ENCODE results near the gene CACNA1C.

CACNA1C gene

GRCh38 chr12:2145433-2145998 is 92.7 kb downstream of the CACNA1C start:
- no peak overlapping the region for H3K4me3 ChIP-seq (ENCODE audit: low read depth, low read length)
- no peaks in the 10 kb centered on the region for H3K27me3 ChIP-seq (replicated peaks)
- no peak for DNase-seq
- H3K36me3 ChIP-seq (replicated peaks) = no peaks in the 10 kb centered on the region
- TF ChIP-seq CTCF (IDR thresholded peaks at IDR 0.05; ENCODE audit: low read depth, low read length, missing control alignments) = no peak
- in situ Hi-C loops (cut with HindIII; ENCODE audit: low pct_ligation_motif_present, low sequenced_read_pairs) = no loop called here
- H3K27ac ChIP-seq = no peak overlapping the region

- no peak for DNase-seq
- in situ Hi-C loops (cut with HindIII; ENCODE audit: low pct_ligation_motif_present, low sequenced_read_pairs) = no loop called here
Measured at GRCh38 chr12:2147335-2147734, 94.5 kb downstream of the CACNA1C start.

GRCh38 chr12:2149091-2149490 is 96.3 kb downstream of the CACNA1C start:
- Histone ChIP-seq H3K27ac (no peak overlapping the region), H3K27me3 (replicated peaks) (no peaks in the 10 kb centered on the region), H3K4me3 (ENCODE audit: low read depth, low read length) (no peak overlapping the region), H3K36me3 (replicated peaks) (no peaks in the 10 kb centered on the region)
- no peak for DNase-seq
- no peak for TF ChIP-seq CTCF (IDR thresholded peaks at IDR 0.05; ENCODE audit: low read depth, low read length, missing control alignments)
- in situ Hi-C loops (cut with HindIII; ENCODE audit: low pct_ligation_motif_present, low sequenced_read_pairs) = no loop called here

More at GRCh38 chr12:2147335-2147734, 94.5 kb downstream of the CACNA1C start:
- Histone ChIP-seq H3K27me3 (replicated peaks) (no peaks in the 10 kb centered on the region), H3K36me3 (replicated peaks) (no peaks in the 10 kb centered on the region), H3K27ac (no peak overlapping the region), H3K4me3 (ENCODE audit: low read depth, low read length) (no peak overlapping the region)
- TF ChIP-seq CTCF (IDR thresholded peaks at IDR 0.05; ENCODE audit: low read depth, low read length, missing control alignments) = no peak

- no peaks in the 10 kb centered on the region for H3K36me3 ChIP-seq (replicated peaks)
- no peak for TF ChIP-seq CTCF (IDR thresholded peaks at IDR 0.05; ENCODE audit: low read depth, low read length, missing control alignments)
- no peak overlapping the region for H3K27ac ChIP-seq
- H3K27me3 ChIP-seq (replicated peaks) = no peaks in the 10 kb centered on the region
- in situ Hi-C loops (cut with HindIII; ENCODE audit: low pct_ligation_motif_present, low sequenced_read_pairs) = no loop called here
- no peak for DNase-seq
- no peak overlapping the region for H3K4me3 ChIP-seq (ENCODE audit: low read depth, low read length)
Measured at GRCh38 chr12:2150833-2151232, 98.0 kb downstream of the CACNA1C start.

GRCh38 chr12:2151391-2151790 is 98.6 kb downstream of the CACNA1C start:
- in situ Hi-C loops (cut with HindIII; ENCODE audit: low pct_ligation_motif_present, low sequenced_read_pairs) = no loop called here
- no peak for TF ChIP-seq CTCF (IDR thresholded peaks at IDR 0.05; ENCODE audit: low read depth, low read length, missing control alignments)
- Histone ChIP-seq H3K27ac (no peak overlapping the region), H3K4me3 (ENCODE audit: low read depth, low read length) (no peak overlapping the region), H3K27me3 (replicated peaks) (no peaks in the 10 kb centered on the region), H3K36me3 (replicated peaks) (no peaks in the 10 kb centered on the region)
- DNase-seq = no peak

- H3K36me3 ChIP-seq (replicated peaks) = no peaks in the 10 kb centered on the region
- no peak overlapping the region for H3K4me3 ChIP-seq (ENCODE audit: low read depth, low read length)
- no peaks in the 10 kb centered on the region for H3K27me3 ChIP-seq (replicated peaks)
- DNase-seq = no peak
- in situ Hi-C loops (cut with HindIII; ENCODE audit: low pct_ligation_motif_present, low sequenced_read_pairs) = no loop called here
- no peak for TF ChIP-seq CTCF (IDR thresholded peaks at IDR 0.05; ENCODE audit: low read depth, low read length, missing control alignments)
- no peak overlapping the region for H3K27ac ChIP-seq
Measured at GRCh38 chr12:2152134-2152533, 99.3 kb downstream of the CACNA1C start.

Measured in brain microvascular endothelial cell (primary cell).